HUES64 (cell line): ENCODE data around the gene MPPED1. TPM values are rescaled to one million over a fixed set of nuclear protein-coding genes. Genes with fewer than 3 reads are reported as not detected.

Experiments used
- H3K27ac ChIP-seq: 2 replicates; pipeline ENCODE4 v1.7.0; 2013; ENCODE audit warnings: low read depth, low read length, inconsistent platforms
- H3K27me3 ChIP-seq: 2 replicates; pipeline ENCODE4 v1.6.1; 2013; ENCODE audit warnings: mild to moderate bottlenecking, low read length; ENCODE audit not compliant: insufficient read depth
- H3K36me3 ChIP-seq: 2 replicates; pipeline ENCODE4 v1.6.1; 2013; ENCODE audit warnings: mild to moderate bottlenecking, low read length; ENCODE audit not compliant: insufficient read depth
- H3K4me1 ChIP-seq: 2 replicates; pipeline ENCODE4 v1.6.1; 2013; ENCODE audit warnings: mild to moderate bottlenecking, low read length, moderate library complexity; ENCODE audit not compliant: insufficient read depth
- H3K4me3 ChIP-seq: 2 replicates; pipeline ENCODE4 v1.5.1; 2013; ENCODE audit warnings: mild to moderate bottlenecking, low read length, moderate library complexity
- H3K9ac ChIP-seq: 2 replicates; pipeline ENCODE4 v1.6.1; 2013; ENCODE audit warnings: mild to moderate bottlenecking, low read depth, low read length
- H3K9me3 ChIP-seq: 2 replicates; pipeline ENCODE4 v1.6.1; 2013; ENCODE audit warnings: low read depth, low read length; ENCODE audit not compliant: insufficient read depth
- WGBS: fragments of 150-250, 120-280 bp; methylation state at CpG from one replicate; pipeline ENCODE4 v1.1.7; 2013; ENCODE audit warnings: missing lambda C conversion rate; 5-methylcytosine and 5-hydroxymethylcytosine counted together
- polyA plus RNA-seq, 2 experiments: library from polyadenylated mRNA; stranded (reverse); fragments of 50-300 nt; gene quantifications; one replicate each; pipeline ENCODE4 v1.2.3, GENCODE V29; 2013

Gene MPPED1
- polyA plus RNA-seq (2013, experiment 1 of 2), result 0.25 TPM
- 0.25 TPM for polyA plus RNA-seq (2013, experiment 2 of 2)

- no peaks in the 10 kb centered on the region for H3K4me1 ChIP-seq
- H3K9ac ChIP-seq, result no peak within 1 kb of the TSS
- H3K27me3 ChIP-seq, result peaks cover 69% of the 10 kb centered on the region
- H3K9me3 ChIP-seq, result no peaks in the 10 kb centered on the region
- H3K36me3 ChIP-seq, result no peaks in the 10 kb centered on the region
- peak within 1 kb of the TSS; percentile 49 for H3K4me3 ChIP-seq
- 2% methylated on average over 94 of the region's 95 CpGs for WGBS
- no peak within 1 kb of the TSS for H3K27ac ChIP-seq
Observed at GRCh38 chr22:43411869-43412807, at the start of gene MPPED1. TSS of gene MPPED1 (plus strand) at chr22:43412014. CDS start at chr22:43424986, 12,972 bp downstream.

GRCh38 chr22:43363315-43364168, 48.3 kb upstream of the MPPED1 start:
- H3K4me1 ChIP-seq, result peaks cover 10% of the 10 kb centered on the region
- H3K4me3 ChIP-seq, result no peak overlapping the region
- H3K36me3 ChIP-seq, result no peaks in the 10 kb centered on the region
- H3K9ac ChIP-seq, result no peak overlapping the region
- WGBS, result 83% methylated on average over 27 of the region's 27 CpGs
- 0 out of 2 replicates have a peak, but pooled peaks cover 4% of the 10 kb centered on the region for H3K9me3 ChIP-seq
- H3K27ac ChIP-seq, result no peak overlapping the region
- H3K27me3 ChIP-seq, result no peaks in the 10 kb centered on the region

- 86% methylated on average over 7 of the region's 8 CpGs for WGBS
- 0 out of 2 replicates have a peak, but pooled peaks cover 4% of the 10 kb centered on the region for H3K9me3 ChIP-seq
- no peak overlapping the region for H3K9ac ChIP-seq
- no peak overlapping the region for H3K4me3 ChIP-seq
- peaks cover 10% of the 10 kb centered on the region for H3K4me1 ChIP-seq
- H3K27me3 ChIP-seq, result no peaks in the 10 kb centered on the region
- no peak overlapping the region; the same call in 1 of the 2 replicates for H3K27ac ChIP-seq
- H3K36me3 ChIP-seq, result no peaks in the 10 kb centered on the region
Observed at GRCh38 chr22:43364169-43364435, 47.7 kb upstream of the MPPED1 start.

GRCh38 chr22:43365715-43366440, 45.9 kb upstream of the MPPED1 start:
- no peak overlapping the region for H3K4me3 ChIP-seq
- H3K9me3 ChIP-seq, result 0 out of 2 replicates have a peak, but pooled peaks cover 4% of the 10 kb centered on the region
- no peak overlapping the region for H3K9ac ChIP-seq
- H3K27ac ChIP-seq, result no peak overlapping the region
- 94% methylated on average over 5 of the region's 6 CpGs for WGBS
- H3K4me1 ChIP-seq, result peaks cover 10% of the 10 kb centered on the region
- no peaks in the 10 kb centered on the region for H3K27me3 ChIP-seq
- H3K36me3 ChIP-seq, result no peaks in the 10 kb centered on the region

- no peaks in the 10 kb centered on the region for H3K36me3 ChIP-seq
- no peak overlapping the region for H3K9ac ChIP-seq
- H3K9me3 ChIP-seq, result 0 out of 2 replicates have a peak, but pooled peaks cover 4% of the 10 kb centered on the region
- no peaks in the 10 kb centered on the region for H3K27me3 ChIP-seq
- 49% methylated on average over 9 of the region's 9 CpGs for WGBS
- no peaks in the 10 kb centered on the region for H3K4me1 ChIP-seq
- H3K4me3 ChIP-seq, result no peak overlapping the region
- H3K27ac ChIP-seq, result no peak overlapping the region
Observed at GRCh38 chr22:43370036-43370435, 41.8 kb upstream of the MPPED1 start.

GRCh38 chr22:43375951-43376455, 35.8 kb upstream of the MPPED1 start:
- no peak overlapping the region for H3K4me3 ChIP-seq
- no peaks in the 10 kb centered on the region for H3K9me3 ChIP-seq
- no peaks in the 10 kb centered on the region for H3K4me1 ChIP-seq
- no peaks in the 10 kb centered on the region for H3K36me3 ChIP-seq
- no peak overlapping the region for H3K27ac ChIP-seq
- WGBS, result 91% methylated on average over 4 of the region's 4 CpGs
- H3K27me3 ChIP-seq, result no peaks in the 10 kb centered on the region
- no peak overlapping the region for H3K9ac ChIP-seq

- Histone ChIP-seq H3K4me3 (no peak overlapping the region), H3K27ac (no peak overlapping the region), H3K9me3 (no peaks in the 10 kb centered on the region), H3K36me3 (no peaks in the 10 kb centered on the region), H3K9ac (no peak overlapping the region), H3K4me1 (no peaks in the 10 kb centered on the region), H3K27me3 (no peaks in the 10 kb centered on the region)
- WGBS, result 87% methylated on average over 15 of the region's 15 CpGs
Observed at GRCh38 chr22:43376765-43377547, 34.9 kb upstream of the MPPED1 start.

GRCh38 chr22:43377548-43377895, 34.3 kb upstream of the MPPED1 start:
- WGBS, result 94% methylated on average over 10 of the region's 10 CpGs
- H3K27me3 ChIP-seq, result no peaks in the 10 kb centered on the region
- no peak overlapping the region for H3K9ac ChIP-seq
- H3K9me3 ChIP-seq, result no peaks in the 10 kb centered on the region
- no peak overlapping the region for H3K4me3 ChIP-seq
- H3K36me3 ChIP-seq, result no peaks in the 10 kb centered on the region
- no peaks in the 10 kb centered on the region for H3K4me1 ChIP-seq
- H3K27ac ChIP-seq, result no peak overlapping the region

- Histone ChIP-seq H3K27me3 (no peaks in the 10 kb centered on the region), H3K36me3 (no peaks in the 10 kb centered on the region), H3K9me3 (no peaks in the 10 kb centered on the region), H3K4me3 (no peak overlapping the region), H3K9ac (no peak overlapping the region), H3K4me1 (no peaks in the 10 kb centered on the region), H3K27ac (no peak overlapping the region)
- WGBS, result 84% methylated on average over 7 of the region's 8 CpGs
Observed at GRCh38 chr22:43377896-43378704, 33.7 kb upstream of the MPPED1 start.
